ENCODE measurements around the gene TSPAN3.

Gene TSPAN3

GRCh38 chr15:77004189-77004588 lies 66.7 kb downstream of the TSPAN3 start:
- no peak for ATAC-seq
- H3K36me3 Mint-ChIP-seq = peaks cover 12% of the 10 kb centered on the region
- H3K9me3 Mint-ChIP-seq = peaks cover 3% of the 10 kb centered on the region
- peak overlapping the region; percentile 72 for H3K27ac Mint-ChIP-seq
- H3K27me3 Mint-ChIP-seq = no peaks in the 10 kb centered on the region
- H3K4me1 Mint-ChIP-seq = peaks cover 52% of the 10 kb centered on the region
- no peak overlapping the region for H3K4me3 Mint-ChIP-seq

GRCh38 chr15:77002954-77003912 lies 67.7 kb downstream of the TSPAN3 start:
- H3K27ac Mint-ChIP-seq = peak overlapping the region; percentile 72
- peak overlapping the region; percentile 40 for H3K4me3 Mint-ChIP-seq
- peaks cover 12% of the 10 kb centered on the region for H3K36me3 Mint-ChIP-seq
- H3K27me3 Mint-ChIP-seq = no peaks in the 10 kb centered on the region
- H3K9me3 Mint-ChIP-seq = peaks cover 3% of the 10 kb centered on the region
- H3K4me1 Mint-ChIP-seq = peaks cover 51% of the 10 kb centered on the region
- ATAC-seq = peak; percentile 97

GRCh38 chr15:77002436-77002835 lies 68.5 kb downstream of the TSPAN3 start:
- Mint-ChIP-seq H3K27me3 (no peaks in the 10 kb centered on the region), H3K27ac (peak overlapping the region; percentile 72), H3K36me3 (peaks cover 12% of the 10 kb centered on the region), H3K4me1 (peaks cover 59% of the 10 kb centered on the region), H3K4me3 (peak overlapping the region; percentile 40), H3K9me3 (peaks cover 3% of the 10 kb centered on the region)
- ATAC-seq = peak; percentile 81

GRCh38 chr15:77001966-77002365 lies 68.9 kb downstream of the TSPAN3 start:
- Mint-ChIP-seq H3K4me1 (peaks cover 64% of the 10 kb centered on the region), H3K27ac (peak overlapping the region; percentile 72), H3K27me3 (no peaks in the 10 kb centered on the region), H3K36me3 (peaks cover 12% of the 10 kb centered on the region), H3K9me3 (peaks cover 3% of the 10 kb centered on the region), H3K4me3 (no peak overlapping the region)
- ATAC-seq = no peak

GRCh38 chr15:77001351-77001750 lies 69.6 kb downstream of the TSPAN3 start:
- peaks cover 3% of the 10 kb centered on the region for H3K9me3 Mint-ChIP-seq
- no peak for ATAC-seq
- H3K36me3 Mint-ChIP-seq = peaks cover 12% of the 10 kb centered on the region
- no peak overlapping the region for H3K27ac Mint-ChIP-seq
- no peaks in the 10 kb centered on the region for H3K27me3 Mint-ChIP-seq
- H3K4me3 Mint-ChIP-seq = no peak overlapping the region
- H3K4me1 Mint-ChIP-seq = peaks cover 70% of the 10 kb centered on the region

GRCh38 chr15:76999996-77000395 lies 70.9 kb downstream of the TSPAN3 start:
- no peak for ATAC-seq
- H3K4me1 Mint-ChIP-seq = peaks cover 84% of the 10 kb centered on the region

GRCh38 chr15:76998663-76999285 lies 72.1 kb downstream of the TSPAN3 start:
- H3K36me3 Mint-ChIP-seq = peaks cover under 1% of the 10 kb centered on the region
- no peaks in the 10 kb centered on the region for H3K27me3 Mint-ChIP-seq
- H3K4me1 Mint-ChIP-seq = peaks cover 84% of the 10 kb centered on the region
- ATAC-seq = no peak
- no peak overlapping the region for H3K27ac Mint-ChIP-seq
- no peak overlapping the region for H3K4me3 Mint-ChIP-seq
- no peaks in the 10 kb centered on the region for H3K9me3 Mint-ChIP-seq

More at GRCh38 chr15:76999996-77000395, 70.9 kb downstream of the TSPAN3 start:
- Mint-ChIP-seq H3K27ac (no peak overlapping the region), H3K27me3 (no peaks in the 10 kb centered on the region), H3K36me3 (peaks cover 12% of the 10 kb centered on the region), H3K4me3 (no peak overlapping the region), H3K9me3 (peaks cover 3% of the 10 kb centered on the region)

GRCh38 chr15:76996526-76997401 lies 74.1 kb downstream of the TSPAN3 start:
- Mint-ChIP-seq H3K36me3 (no peaks in the 10 kb centered on the region), H3K27me3 (no peaks in the 10 kb centered on the region), H3K4me1 (peaks cover 79% of the 10 kb centered on the region), H3K27ac (peak overlapping the region; percentile 95), H3K4me3 (peak overlapping the region; percentile 84), H3K9me3 (no peaks in the 10 kb centered on the region)
- ATAC-seq = no peak

- Mint-ChIP-seq H3K4me3 (peak overlapping the region; percentile 84), H3K27ac (peak overlapping the region; percentile 95), H3K9me3 (no peaks in the 10 kb centered on the region), H3K27me3 (no peaks in the 10 kb centered on the region), H3K36me3 (no peaks in the 10 kb centered on the region), H3K4me1 (peaks cover 74% of the 10 kb centered on the region)
- ATAC-seq = no peak
These were observed 74.8 kb downstream of the TSPAN3 start for GRCh38 chr15:76996076-76996525.

- Mint-ChIP-seq H3K36me3 (no peaks in the 10 kb centered on the region), H3K27me3 (no peaks in the 10 kb centered on the region), H3K4me3 (peak within 1 kb of the TSS; percentile 84), H3K9me3 (no peaks in the 10 kb centered on the region), H3K4me1 (peaks cover 76% of the 10 kb centered on the region), H3K27ac (peak within 1 kb of the TSS; percentile 95)
- ATAC-seq = peak; percentile 89
These were observed 75.7 kb downstream of the TSPAN3 start, which contains the start of gene PSTPIP1 for GRCh38 chr15:76994971-76995945. Gene PSTPIP1, plus strand, starts transcription at chr15:76995126. Its CDS starts 448 bp downstream, at chr15:76995574.

- ATAC-seq = no peak
- H3K4me3 Mint-ChIP-seq = peak overlapping the region; percentile 84
- no peaks in the 10 kb centered on the region for H3K9me3 Mint-ChIP-seq
- no peaks in the 10 kb centered on the region for H3K36me3 Mint-ChIP-seq
- no peaks in the 10 kb centered on the region for H3K27me3 Mint-ChIP-seq
- H3K4me1 Mint-ChIP-seq = peaks cover 84% of the 10 kb centered on the region
- peak overlapping the region; percentile 95 for H3K27ac Mint-ChIP-seq
These were observed 76.4 kb downstream of the TSPAN3 start for GRCh38 chr15:76994496-76994895.

GRCh38 chr15:76994001-76994400 lies 76.9 kb downstream of the TSPAN3 start:
- Mint-ChIP-seq H3K27ac (peak overlapping the region; percentile 95), H3K4me1 (peaks cover 89% of the 10 kb centered on the region), H3K4me3 (no peak overlapping the region), H3K27me3 (no peaks in the 10 kb centered on the region), H3K9me3 (no peaks in the 10 kb centered on the region), H3K36me3 (no peaks in the 10 kb centered on the region)
- ATAC-seq = no peak

GRCh38 chr15:76993114-76993725 lies 77.7 kb downstream of the TSPAN3 start:
- no peaks in the 10 kb centered on the region for H3K9me3 Mint-ChIP-seq
- peaks cover 90% of the 10 kb centered on the region for H3K4me1 Mint-ChIP-seq
- no peaks in the 10 kb centered on the region for H3K27me3 Mint-ChIP-seq
- H3K4me3 Mint-ChIP-seq = no peak overlapping the region
- H3K27ac Mint-ChIP-seq = peak overlapping the region; percentile 95
- H3K36me3 Mint-ChIP-seq = no peaks in the 10 kb centered on the region
- ATAC-seq = no peak
